K562 (cell line): ENCODE measurements around the gene TNP1. TPM values are rescaled to one million over a fixed set of nuclear protein-coding genes. Genes with fewer than 3 reads are reported as not detected.

Experiments
- ATAC-seq: fragments of 200-7000 bp; cut with Tn5 transposase; 3 replicates; pipeline ENCODE4 v1.9.1; 2020; ENCODE audit warnings: moderate library complexity
- BruUV-seq: library from RNA; stranded (reverse); fragments of 400-500 nt; replicated peaks from 2 replicates; lab custom pipeline; 2021; lab: Mats Ljungman, UMichigan
- CTCF ChIA-PET: fragments of 300-600 bp; formaldehyde crosslinking; extraction: SDS; loops from one replicate; lab custom pipeline; 2021; ENCODE audit warnings: low intra/inter-chr PET ratio; lab: Yijun Ruan, JAX
- POLR2A ChIA-PET: fragments of 300-600, 350-650 bp; sonication (Branson Sonifier 250); formaldehyde crosslinking; extraction: SDS; loops from one replicate; lab custom pipeline; 2021; ENCODE audit warnings: antibody characterized with exemption, inconsistent platforms; lab: Yijun Ruan, JAX
- DNase-seq, 4 experiments: peaks; one replicate each; pipeline versions ENCODE4 v3.0.0 to v3.0.0-alpha.2; 2011 to 2018; ENCODE audit warnings: low spot score in 3 of 4, mixed read lengths in 3 of 4; ENCODE audit errors: extremely low read depth in 1 of 4
- FAIRE-seq: peaks from 2 replicates; lab custom pipeline; 2011; peaks lifted over from hg19 to GRCh38; lab: Jason Lieb, UNC
- H2AFZ ChIP-seq: 2 replicates; pipeline ENCODE4 v1.6.0; 2011; ENCODE audit warnings: low read depth, low read length, control low read depth, inconsistent platforms
- H3K27ac ChIP-seq: fragments of 200-600 bp; 3 replicates; pipeline ENCODE4 v1.8.0; 2011; ENCODE audit warnings: low read depth, mild to moderate bottlenecking, control low read depth, inconsistent platforms, low read length, moderate library complexity, mixed read lengths; ENCODE audit errors: extremely low read depth
- H3K27me3 ChIP-seq, 2 experiments: fragments of 300-600 bp in 1 of 2; 2 replicates in 1 of 2; 3 replicates in 1 of 2; pipeline versions ENCODE4 v1.6.0 to v1.8.0; 2011; ENCODE audit warnings: inconsistent platforms in 2 of 2, low read length in 2 of 2, mild to moderate bottlenecking in 1 of 2, mixed read lengths in 1 of 2, moderate library complexity in 1 of 2; ENCODE audit not compliant: control insufficient read depth in 2 of 2, insufficient read depth in 2 of 2
- H3K36me3 ChIP-seq: fragments of 300-600 bp; 3 replicates; pipeline ENCODE4 v1.8.0; 2011; ENCODE audit warnings: mild to moderate bottlenecking, low read length, inconsistent platforms; ENCODE audit not compliant: control insufficient read depth, insufficient read depth
- H3K4me1 ChIP-seq, 2 experiments: fragments of 200-600 bp in 1 of 2; replicated peaks in 1 of 2; 2 replicates in 1 of 2; 3 replicates in 1 of 2; pipeline versions ENCODE4 v1.5.1 to v1.8.0; 2011; ENCODE audit warnings: inconsistent platforms in 2 of 2, low read length in 2 of 2, mild to moderate bottlenecking in 1 of 2, mixed read lengths in 1 of 2, moderate library complexity in 1 of 2; ENCODE audit not compliant: control insufficient read depth in 2 of 2, insufficient read depth in 2 of 2
- H3K4me2 ChIP-seq: 2 replicates; pipeline ENCODE4 v1.6.1; 2011; ENCODE audit warnings: low read length, control low read depth, inconsistent platforms, mixed read lengths; ENCODE audit not compliant: insufficient read depth
- H3K4me3 ChIP-seq: fragments of 200-600 bp; sonication (generic), shearing (Covaris generic); 2 replicates; pipeline ENCODE4 v1.5.1; 2016; ENCODE audit warnings: control low read depth, inconsistent platforms
- H3K79me2 ChIP-seq: fragments of 200-600 bp; 3 replicates; pipeline ENCODE4 v1.8.0; 2011; ENCODE audit warnings: low read length, inconsistent platforms; ENCODE audit not compliant: control insufficient read depth, insufficient read depth
- H3K9ac ChIP-seq, 2 experiments: 2 replicates each; pipeline versions ENCODE4 v1.6.0 to v1.6.1; 2011; ENCODE audit warnings: low read depth in 2 of 2, low read length in 2 of 2, control low read depth in 1 of 2, inconsistent platforms in 1 of 2, mild to moderate bottlenecking in 1 of 2, mixed read lengths in 1 of 2; ENCODE audit not compliant: insufficient read depth in 1 of 2
- H3K9me1 ChIP-seq: one replicate; pipeline ENCODE4 v1.6.0; 2011; ENCODE audit warnings: inconsistent platforms, mild to moderate bottlenecking, low read length, moderate library complexity; ENCODE audit not compliant: control insufficient read depth, insufficient read depth
- H3K9me3 ChIP-seq: replicated peaks from 2 replicates; pipeline ENCODE4 v1.5.1; 2011; ENCODE audit warnings: low read depth, low read length, inconsistent platforms; ENCODE audit not compliant: control insufficient read depth, insufficient read depth
- H4K20me1 ChIP-seq: replicated peaks from 2 replicates; pipeline ENCODE4 v1.6.1; 2011; ENCODE audit warnings: low read length, inconsistent platforms, mixed read lengths; ENCODE audit not compliant: control insufficient read depth, insufficient read depth
- SNRNP70 ChIP-seq: fragments of 200-400 bp; formaldehyde crosslinking; optimal IDR thresholded peaks from 2 replicates; pipeline ENCODE3; 2017; ENCODE audit warnings: low read depth, low read length
- WGBS: fragments of 100-300 bp; shearing (Covaris generic); methylation state at CpG from one replicate; pipeline ENCODE4 v1.1.6; 2016; ENCODE audit warnings: low coverage, mixed read lengths; ENCODE audit not compliant: insufficient coverage; ENCODE audit errors: missing lambda C conversion rate; 5-methylcytosine and 5-hydroxymethylcytosine counted together
- in situ Hi-C: fragments of 300-500 bp; cut with MboI; formaldehyde crosslinking; loops from 4 replicates; pipeline ENCODE4 v1.15.0; 2018; ENCODE audit warnings: inconsistent platforms, mixed read lengths
- intact Hi-C: fragments of 100-400 bp; cut with micrococcal nuclease; formaldehyde crosslinking; loops from 2 replicates; pipeline ENCODE4 v1.14.2; 2022
- polyA plus RNA-seq, 8 experiments: library from polyadenylated mRNA; depleted of rRNA in 4 of 8; stranded (reverse) in 5 of 8; unstranded in 3 of 8; fragments of >200 nt; fragmentation: Nextera tagmentation in 2 of 8; fragmentation: Illumina TruSeq in 1 of 8; extraction: Ambion mirVana in 2 of 8; extraction: Trizol in 1 of 8; gene quantifications; 2 replicates each; pipeline versions ENCODE4 v1.2.1 to v1.2.3, GENCODE V29; 2011 to 2014; ENCODE audit warnings: inconsistent platforms in 1 of 8, missing spikeins in 1 of 8
- total RNA-seq, 7 experiments: library from RNA; depleted of rRNA in 6 of 7; stranded (reverse); fragments of >200 nt in 6 of 7; fragmentation: Illumina TruSeq in 2 of 7; extraction: Trizol in 2 of 7; gene quantifications; 2 replicates each; pipeline versions ENCODE4 v1.2.1 to v1.2.3, GENCODE V29; 2011 to 2021; ENCODE audit warnings: low replicate concordance in 1 of 7
- TF ChIP-seq, protein P1 (sequence below): fragments of 450-650 bp; IDR thresholded peaks from 2 replicates; pipeline ENCODE4 v1.6.1; 2016; ENCODE audit warnings: missing biosample characterization, missing genetic modification characterization

The TNP1 gene
- total and polyA plus RNA-seq, 9 of the 15 experiments (the other 6 are each of a cell fraction or from before 2014, with no cell fraction given) = not detected

DNA sequence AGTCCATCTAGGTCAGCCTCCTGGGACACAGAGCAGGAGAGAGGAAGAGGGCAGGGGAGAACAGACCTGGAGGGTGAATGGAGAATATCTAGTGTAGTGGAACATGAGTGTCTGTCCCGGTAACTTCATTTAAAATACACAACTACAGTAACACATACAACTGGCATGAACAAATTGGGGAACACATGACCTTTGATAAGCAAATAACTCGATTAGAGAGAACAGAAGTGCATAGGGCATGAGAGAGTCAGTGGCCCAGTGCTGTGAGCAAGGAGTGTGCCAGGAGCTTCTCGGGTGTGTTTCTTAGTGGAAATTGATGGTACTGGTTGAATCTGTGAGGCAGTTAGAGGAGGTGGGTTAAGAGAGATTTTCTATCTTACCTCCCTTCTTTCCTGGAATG, 40.8 kb downstream of the TNP1 start (continued):
- TF ChIP-seq, protein P1, sequence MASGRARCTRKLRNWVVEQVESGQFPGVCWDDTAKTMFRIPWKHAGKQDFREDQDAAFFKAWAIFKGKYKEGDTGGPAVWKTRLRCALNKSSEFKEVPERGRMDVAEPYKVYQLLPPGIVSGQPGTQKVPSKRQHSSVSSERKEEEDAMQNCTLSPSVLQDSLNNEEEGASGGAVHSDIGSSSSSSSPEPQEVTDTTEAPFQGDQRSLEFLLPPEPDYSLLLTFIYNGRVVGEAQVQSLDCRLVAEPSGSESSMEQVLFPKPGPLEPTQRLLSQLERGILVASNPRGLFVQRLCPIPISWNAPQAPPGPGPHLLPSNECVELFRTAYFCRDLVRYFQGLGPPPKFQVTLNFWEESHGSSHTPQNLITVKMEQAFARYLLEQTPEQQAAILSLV (tag) = no peak

DNA sequence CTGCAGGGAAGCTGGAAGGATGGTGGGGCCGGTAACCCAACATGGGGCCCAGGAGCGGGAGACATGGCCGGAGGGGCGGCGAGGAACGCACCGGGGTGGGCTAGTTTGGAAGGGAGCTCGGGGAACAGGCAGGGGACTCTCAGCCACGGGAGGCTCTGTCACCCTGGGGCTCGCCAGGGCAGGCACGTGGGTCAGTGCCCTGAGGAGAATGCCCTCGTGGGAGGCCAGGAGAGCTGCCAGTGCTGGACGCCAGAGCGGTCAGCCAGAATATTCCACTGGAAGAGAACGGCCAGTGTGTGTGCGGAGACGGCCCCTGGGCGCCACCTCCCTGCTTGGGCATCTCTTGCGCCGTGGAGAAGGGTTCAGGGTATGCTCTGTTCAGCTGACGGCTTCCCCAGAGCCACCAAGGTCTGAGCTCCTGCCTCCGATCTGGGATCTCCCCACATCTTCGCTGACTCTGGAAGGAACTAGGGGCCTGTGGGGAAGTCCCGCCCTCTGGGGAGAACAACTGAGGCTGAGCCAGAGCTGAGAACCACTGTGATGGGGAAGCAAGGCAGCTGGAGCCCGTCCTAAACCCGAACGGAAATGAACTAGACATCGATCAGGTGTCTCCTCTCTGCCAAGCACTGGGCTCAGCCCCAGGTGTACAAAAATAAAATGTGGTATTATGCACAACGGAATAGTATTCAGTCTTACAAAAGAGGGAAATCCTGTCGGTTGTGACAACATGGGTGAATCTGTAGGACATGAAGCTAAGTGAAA, 49.3 kb downstream of the TNP1 start:
- BruUV-seq = no TSS peak

More for the DNA sequence above, 49.3 kb downstream of the TNP1 start:
- intact Hi-C loops (no loop called here), in situ Hi-C loops (no loop called here)
- Histone ChIP-seq H3K4me1 (peaks cover 0 to 6% of the 10 kb centered on the region in 2 experiments; a peak in 2 of 5 replicates), H3K27me3 (peaks cover 2 to 22% of the 10 kb centered on the region in 2 experiments; a peak in 3 of 5 replicates), H4K20me1 (no peaks in the 10 kb centered on the region), H3K9ac (no peak overlapping the region), H3K79me2 (no peaks in the 10 kb centered on the region), H3K9me1 (no peaks in the 10 kb centered on the region), H2AFZ (no peak overlapping the region), H3K36me3 (no peaks in the 10 kb centered on the region), H3K4me2 (no peak overlapping the region), H3K9me3 (no peaks in the 10 kb centered on the region), H3K27ac (no peak overlapping the region), H3K4me3 (no peak overlapping the region)
- DNase-seq (no peak), ATAC-seq (no peak), FAIRE-seq (no peak)
- no peak for TF ChIP-seq SNRNP70
- 25% methylated on average over 27 of the region's 30 CpGs for WGBS
- POLR2A ChIA-PET = interaction anchor here (0.7 kb wide), 2 partner anchors 14 to 43 kb away, joined by 3 read pairs; no protein-coding TSS in a partner anchor
- CTCF ChIA-PET = no interaction called here

Other genes starting within 250 kb of the TNP1 start
- gene IGFBP2, start 226.6 kb downstream of the TNP1 start, total RNA-seq (2014; rRNA removed) = not detected in 2 replicates
- gene IGFBP2, start 226.6 kb downstream of the TNP1 start, total RNA-seq (2014; rRNA removed; fragmentation: Illumina TruSeq; extraction: Trizol) = not detected in 2 replicates
- gene IGFBP2, start 226.6 kb downstream of the TNP1 start, total RNA-seq (2015; rRNA removed; fragmentation: Illumina TruSeq; extraction: Trizol) = 0.23 TPM in 1 of 2 replicates, not detected in the other
- gene IGFBP2, start 226.6 kb downstream of the TNP1 start, total RNA-seq (2021) = 0.85 and 0.93 TPM in 2 replicates
- gene IGFBP2, start 226.6 kb downstream of the TNP1 start, polyA plus RNA-seq (2011; rRNA removed) = not detected in 2 replicates
- not detected in 2 replicates for gene IGFBP2, start 226.6 kb downstream of the TNP1 start, polyA plus RNA-seq (2014; fragmentation: Illumina TruSeq; extraction: Trizol)
- gene IGFBP2, start 226.6 kb downstream of the TNP1 start, polyA plus RNA-seq (2014; fragmentation: Nextera tagmentation; extraction: Ambion mirVana) = not detected
- not detected in 2 replicates for gene IGFBP2, start 226.6 kb downstream of the TNP1 start, polyA plus RNA-seq (2014; rRNA removed)
- not detected in 2 replicates for gene IGFBP5, start 164.5 kb downstream of the TNP1 start, total RNA-seq (2014; rRNA removed)
- gene IGFBP5, start 164.5 kb downstream of the TNP1 start, total RNA-seq (2014; rRNA removed; fragmentation: Illumina TruSeq; extraction: Trizol) = not detected in 2 replicates
- gene IGFBP5, start 164.5 kb downstream of the TNP1 start, total RNA-seq (2015; rRNA removed; fragmentation: Illumina TruSeq; extraction: Trizol) = not detected in 2 replicates
- gene IGFBP5, start 164.5 kb downstream of the TNP1 start, total RNA-seq (2021) = 1.9 and 2.5 TPM in 2 replicates
- gene IGFBP5, start 164.5 kb downstream of the TNP1 start, polyA plus RNA-seq (2011; rRNA removed) = 0.01 and 0.05 TPM in 2 replicates
- gene IGFBP5, start 164.5 kb downstream of the TNP1 start, polyA plus RNA-seq (2014; fragmentation: Illumina TruSeq; extraction: Trizol) = not detected in 2 replicates
- not detected for gene IGFBP5, start 164.5 kb downstream of the TNP1 start, polyA plus RNA-seq (2014; fragmentation: Nextera tagmentation; extraction: Ambion mirVana)
- 0.03 and 0.49 TPM in 2 replicates for gene IGFBP5, start 164.5 kb downstream of the TNP1 start, polyA plus RNA-seq (2014; rRNA removed)